CD4-positive, alpha-beta memory T cell (primary cell): ENCODE measurements around the gene FBXL17. TPM values are rescaled to one million over a fixed set of nuclear protein-coding genes. Genes with fewer than 3 reads are reported as not detected.

Experiments
- CTCF ChIA-PET: fragments of 350-600 bp; sonication (Branson Sonifier 250); formaldehyde crosslinking; loops from one replicate; lab custom pipeline; 2021; ENCODE audit warnings: inconsistent platforms; ENCODE audit not compliant: partially characterized antibody; lab: Charles Lee
- POLR2A ChIA-PET: fragments of 350-600 bp; sonication (Branson Sonifier 250); formaldehyde crosslinking; loops from one replicate; lab custom pipeline; 2021; ENCODE audit not compliant: partially characterized antibody; lab: Charles Lee
- DNase-seq, 5 donors: peaks; one replicate each; pipeline versions ENCODE4 v3.0.0 to v3.0.0-alpha.2; 2020 to 2022; ENCODE audit warnings: mixed read lengths in 1 of 5
- H3K27ac ChIP-seq: one replicate; pipeline ENCODE4 v1.7.0; 2013; ENCODE audit warnings: low read depth, low read length
- H3K27me3 ChIP-seq: 2 replicates; pipeline ENCODE4 v1.7.0; 2013; ENCODE audit warnings: mild to moderate bottlenecking, low read length, moderate library complexity; ENCODE audit not compliant: insufficient read depth
- H3K36me3 ChIP-seq: 2 replicates; pipeline ENCODE4 v1.7.0; 2013; ENCODE audit warnings: mild to moderate bottlenecking, low read length, moderate library complexity; ENCODE audit not compliant: insufficient read depth
- H3K4me1 ChIP-seq: 2 replicates; pipeline ENCODE4 v1.7.0; 2013; ENCODE audit warnings: mild to moderate bottlenecking, low read length, moderate library complexity; ENCODE audit not compliant: insufficient read depth
- H3K4me3 ChIP-seq, 2 donors: one replicate each; pipeline ENCODE4 v1.7.0; 2013; ENCODE audit warnings: low read length in 2 of 2, mild to moderate bottlenecking in 1 of 2
- H3K9me3 ChIP-seq, 2 donors: one replicate each; pipeline ENCODE4 v1.7.0; 2013; ENCODE audit warnings: low read length in 2 of 2, control low read depth in 1 of 2; ENCODE audit not compliant: control insufficient read depth in 1 of 2
- H3K27ac Mint-ChIP-seq, 7 donors: one replicate each; pipeline ENCODE4 v1.8.0; 2020 to 2021; ENCODE audit warnings: mixed read lengths in 7 of 7, mild to moderate bottlenecking in 6 of 7, inconsistent platforms in 3 of 7, moderate library complexity in 3 of 7
- H3K27me3 Mint-ChIP-seq, 2 donors: one replicate each; pipeline ENCODE4 v1.8.0; 2020 to 2021; ENCODE audit warnings: mixed read lengths in 2 of 2
- H3K36me3 Mint-ChIP-seq, 2 donors: one replicate each; pipeline ENCODE4 v1.8.0; 2020 to 2021; ENCODE audit warnings: mixed read lengths in 2 of 2, inconsistent platforms in 1 of 2, mild to moderate bottlenecking in 1 of 2
- H3K4me1 Mint-ChIP-seq, 4 donors: one replicate each; pipeline ENCODE4 v1.8.0; 2020 to 2021; ENCODE audit warnings: mixed read lengths in 4 of 4, mild to moderate bottlenecking in 1 of 4
- H3K4me3 Mint-ChIP-seq, 8 donors: one replicate each; pipeline ENCODE4 v1.8.0; 2020 to 2021; ENCODE audit warnings: mixed read lengths in 8 of 8, mild to moderate bottlenecking in 7 of 8, moderate library complexity in 6 of 8, inconsistent platforms in 3 of 8
- H3K9me3 Mint-ChIP-seq, 8 donors: one replicate each; pipeline ENCODE4 v1.8.0; 2020 to 2021; ENCODE audit warnings: mixed read lengths in 8 of 8, mild to moderate bottlenecking in 5 of 8, inconsistent platforms in 3 of 8, moderate library complexity in 1 of 8
- intact Hi-C: fragments of 100-400 bp; cut with micrococcal nuclease; formaldehyde crosslinking; loops from one replicate; pipeline ENCODE4 v1.15.1; 2023
- polyA plus RNA-seq, 2 donors: library from polyadenylated mRNA; unstranded; fragments of 300-500 nt; fragmentation: Illumina TruSeq; gene quantifications; one replicate each; pipeline ENCODE4 v1.2.3, GENCODE V29; 2021
- total RNA-seq, 2 experiments: library from RNA; stranded (reverse); gene quantifications; one replicate each; pipeline ENCODE4 v1.2.3, GENCODE V29; 2021

Gene FBXL17
- total and polyA plus RNA-seq, 4 experiments from 2014 or later = 7.1 to 27.5 (median 16.8) TPM

DNA sequence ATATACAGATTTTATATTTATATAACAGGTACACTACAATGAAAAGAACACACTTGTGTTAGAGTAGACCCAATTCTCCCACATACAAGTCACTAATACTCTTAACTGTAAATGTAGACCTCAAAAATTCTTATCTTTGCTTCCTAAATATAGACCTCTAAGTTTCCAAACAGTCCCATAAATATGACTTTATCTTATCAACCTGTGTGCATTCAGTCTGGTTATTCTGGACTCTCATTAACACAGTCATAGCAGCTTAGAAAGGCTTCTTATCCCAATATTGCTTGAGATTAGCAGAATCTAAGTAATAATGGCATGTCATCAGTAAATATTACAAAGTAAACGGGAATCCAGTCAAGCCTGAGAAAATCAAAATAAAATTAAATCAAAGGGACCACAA is 161.1 kb downstream of the FBXL17 start:
- Histone ChIP-seq H3K36me3 (no peaks in the 10 kb centered on the region), H3K4me1 (no peaks in the 10 kb centered on the region), H3K4me3 (no peak overlapping the region), H3K9me3 (no peaks in the 10 kb centered on the region), H3K27ac (no peak overlapping the region), H3K27me3 (no peaks in the 10 kb centered on the region)
- H3K27me3 Mint-ChIP-seq = no peaks in the 10 kb centered on the region
- intact Hi-C loops = no loop called here
- ChIA-PET POLR2A (no interaction called here), CTCF (no interaction called here)
- peaks cover 0 to 3% (median 1%) of the 10 kb centered on the region in 4 donors for H3K4me1 Mint-ChIP-seq
- H3K4me3 Mint-ChIP-seq = no peak overlapping the region
- DNase-seq = no peak
- peaks cover 53 to 72% of the 10 kb centered on the region in 2 donors for H3K36me3 Mint-ChIP-seq
- peaks cover 3 to 23% (median 7%) of the 10 kb centered on the region in 8 donors for H3K9me3 Mint-ChIP-seq
- H3K27ac Mint-ChIP-seq = no peak overlapping the region

DNA sequence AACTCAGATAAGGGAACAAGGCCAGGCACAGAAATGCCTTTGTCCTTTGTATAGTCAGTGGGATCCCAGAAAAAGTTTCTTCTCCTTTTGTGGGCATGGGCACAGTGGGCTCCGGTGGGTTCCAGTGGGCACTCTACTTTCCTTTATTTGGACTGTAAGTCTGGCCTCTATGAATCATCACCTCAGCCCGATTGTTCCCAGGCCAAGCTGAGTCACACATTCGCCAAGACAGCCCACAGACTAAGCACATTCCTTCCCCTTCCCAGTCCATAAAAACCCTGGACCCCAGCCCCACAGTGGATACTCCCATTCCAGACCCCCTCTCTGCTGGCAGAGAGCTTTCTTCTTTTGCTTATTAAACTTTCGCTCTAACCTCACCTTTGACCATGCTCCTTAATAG is 165.0 kb downstream of the FBXL17 start:
- H3K27me3 ChIP-seq = no peaks in the 10 kb centered on the region
- H3K36me3 ChIP-seq = no peaks in the 10 kb centered on the region
- DNase-seq = no peak
- CTCF ChIA-PET = no interaction called here
- H3K4me3 ChIP-seq = no peak overlapping the region
- H3K4me1 Mint-ChIP-seq = no peaks in the 10 kb centered on the region
- peaks cover 45 to 67% of the 10 kb centered on the region in 2 donors for H3K36me3 Mint-ChIP-seq
- no peak overlapping the region for H3K27ac ChIP-seq
- H3K9me3 ChIP-seq = no peaks in the 10 kb centered on the region
- POLR2A ChIA-PET = no interaction called here
- intact Hi-C loops = no loop called here
- H3K9me3 Mint-ChIP-seq = peaks cover 5 to 23% (median 13%) of the 10 kb centered on the region in 8 donors
- no peaks in the 10 kb centered on the region for H3K27me3 Mint-ChIP-seq
- H3K4me3 Mint-ChIP-seq = no peak overlapping the region
- H3K4me1 ChIP-seq = no peaks in the 10 kb centered on the region
- H3K27ac Mint-ChIP-seq = peak overlapping the region in 1 of 7 donors; percentile 29

DNA sequence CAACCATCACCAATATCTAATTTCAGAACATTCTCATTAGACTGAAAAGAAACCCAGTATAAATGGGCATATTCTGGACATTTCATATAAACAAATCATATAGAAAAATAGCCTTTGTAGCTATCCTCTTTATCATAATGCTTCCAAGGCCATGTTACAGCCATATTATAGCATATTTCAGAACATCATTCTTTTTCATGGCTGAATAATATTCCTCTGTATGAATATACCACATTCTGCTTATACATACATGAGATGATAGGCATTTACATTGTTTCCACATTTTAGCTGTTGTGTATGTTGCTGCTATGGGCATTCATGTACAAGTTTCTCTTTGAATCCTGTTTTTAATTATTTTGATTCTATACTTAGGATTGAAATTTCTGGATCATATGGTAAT is 167.0 kb downstream of the FBXL17 start:
- CTCF ChIA-PET = no interaction called here
- intact Hi-C loops = no loop called here

DNA sequence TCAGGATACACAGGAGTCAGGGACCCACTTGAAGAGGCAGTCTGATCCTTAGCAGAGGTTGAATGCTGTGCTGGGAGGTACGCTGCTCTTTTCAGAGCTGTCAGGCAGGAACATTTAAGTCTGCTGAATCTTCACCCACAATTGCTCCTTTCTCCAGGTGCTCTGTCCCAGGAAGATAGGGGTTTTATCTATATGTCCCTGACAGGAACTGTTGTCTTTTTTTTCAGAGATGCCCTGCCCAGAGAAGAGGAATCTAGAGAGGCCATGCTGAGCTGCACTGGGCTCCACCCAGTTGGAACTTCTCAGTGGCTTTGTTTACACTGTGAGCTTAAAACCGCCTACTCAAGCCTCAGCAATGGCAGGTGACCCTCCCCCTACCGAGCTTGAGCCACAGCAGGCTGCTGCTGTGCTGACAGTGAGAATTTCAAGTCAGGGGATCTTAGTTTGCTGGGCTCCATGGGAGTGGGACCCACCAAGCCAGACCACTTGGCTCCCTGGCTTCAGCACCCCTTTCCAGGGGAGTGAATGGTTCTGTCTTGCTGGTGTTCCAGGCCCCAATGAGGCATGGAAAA is 169.0 kb downstream of the FBXL17 start:
- Mint-ChIP-seq H3K4me3 (no peak overlapping the region), H3K27ac (no peak overlapping the region), H3K4me1 (peaks cover 0 to 2% (median under 1%) of the 10 kb centered on the region in 4 donors), H3K9me3 (peaks cover 3 to 20% (median 11%) of the 10 kb centered on the region in 8 donors), H3K36me3 (peaks cover 22 to 39% of the 10 kb centered on the region in 2 donors), H3K27me3 (no peaks in the 10 kb centered on the region)
- Histone ChIP-seq H3K36me3 (no peaks in the 10 kb centered on the region), H3K4me1 (no peaks in the 10 kb centered on the region), H3K9me3 (no peaks in the 10 kb centered on the region), H3K27ac (no peak overlapping the region), H3K4me3 (no peak overlapping the region), H3K27me3 (no peaks in the 10 kb centered on the region)
- ChIA-PET POLR2A (no interaction called here), CTCF (no interaction called here)
- DNase-seq = no peak
- intact Hi-C loops = no loop called here

More for the DNA sequence above, 167.0 kb downstream of the FBXL17 start:
- Mint-ChIP-seq H3K27me3 (no peaks in the 10 kb centered on the region), H3K9me3 (peaks cover 3 to 22% (median 12%) of the 10 kb centered on the region in 8 donors), H3K4me1 (no peaks in the 10 kb centered on the region), H3K27ac (no peak overlapping the region), H3K4me3 (no peak overlapping the region), H3K36me3 (peaks cover 32 to 52% of the 10 kb centered on the region in 2 donors)
- Histone ChIP-seq H3K27ac (no peak overlapping the region), H3K4me3 (no peak overlapping the region), H3K9me3 (no peaks in the 10 kb centered on the region), H3K27me3 (no peaks in the 10 kb centered on the region), H3K36me3 (no peaks in the 10 kb centered on the region), H3K4me1 (no peaks in the 10 kb centered on the region)
- POLR2A ChIA-PET = no interaction called here
- no peak for DNase-seq

- intact Hi-C loops = no loop called here
- POLR2A ChIA-PET = no interaction called here
- Mint-ChIP-seq H3K9me3 (peaks cover 0 to 6% (median 0%) of the 10 kb centered on the region in 8 donors), H3K27ac (peak overlapping the region in 2 of 7 donors; percentile 53 to 75), H3K4me1 (peaks cover 4 to 8% (median 6%) of the 10 kb centered on the region in 4 donors), H3K4me3 (no peak overlapping the region), H3K27me3 (no peaks in the 10 kb centered on the region), H3K36me3 (no peaks in the 10 kb centered on the region)
- no peak for DNase-seq
- H3K4me1 ChIP-seq = no peaks in the 10 kb centered on the region
- H3K27ac ChIP-seq = no peak overlapping the region
- H3K4me3 ChIP-seq = no peak overlapping the region
- H3K36me3 ChIP-seq = no peaks in the 10 kb centered on the region
- no peaks in the 10 kb centered on the region for H3K9me3 ChIP-seq
- CTCF ChIA-PET = no interaction called here
- no peaks in the 10 kb centered on the region for H3K27me3 ChIP-seq
Measured at GRCh38 chr5:108206707-108207106, 175.2 kb downstream of the FBXL17 start.

DNA sequence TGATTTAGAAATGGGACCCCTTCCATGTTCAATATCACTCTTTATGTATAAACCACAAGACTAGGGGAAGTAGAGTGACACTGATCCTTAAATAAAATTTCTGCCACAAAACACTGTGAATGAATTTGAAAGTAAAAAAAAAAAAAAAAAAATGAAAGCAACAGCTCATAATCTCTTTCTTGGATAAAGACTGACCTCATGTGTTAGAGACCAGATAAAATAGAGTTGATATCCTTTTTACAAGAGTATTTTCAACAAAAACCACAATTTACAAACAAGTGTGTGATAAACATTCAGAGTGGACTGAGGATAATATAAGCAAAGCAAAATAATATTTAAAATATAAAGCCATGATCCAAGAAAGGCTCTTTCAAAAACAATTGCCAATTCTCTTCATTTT is 180.2 kb downstream of the FBXL17 start:
- Histone ChIP-seq H3K36me3 (no peaks in the 10 kb centered on the region), H3K27ac (no peak overlapping the region), H3K4me3 (no peak overlapping the region), H3K9me3 (no peaks in the 10 kb centered on the region), H3K27me3 (no peaks in the 10 kb centered on the region), H3K4me1 (no peaks in the 10 kb centered on the region)
- intact Hi-C loops = no loop called here
- H3K27me3 Mint-ChIP-seq = no peaks in the 10 kb centered on the region
- CTCF ChIA-PET = no interaction called here
- H3K36me3 Mint-ChIP-seq = peaks cover 0 to 1% of the 10 kb centered on the region in 2 donors
- no peak overlapping the region for H3K4me3 Mint-ChIP-seq
- no peak for DNase-seq
- no peaks in the 10 kb centered on the region for H3K9me3 Mint-ChIP-seq
- H3K27ac Mint-ChIP-seq = no peak overlapping the region
- POLR2A ChIA-PET = interaction anchor here (0.7 kb wide), 1 partner anchor 12 kb away, joined by 3 read pairs; no protein-coding TSS in a partner anchor
- peaks cover 4 to 5% (median 5%) of the 10 kb centered on the region in 4 donors for H3K4me1 Mint-ChIP-seq

- Mint-ChIP-seq H3K4me1 (peaks cover 0 to 5% (median under 1%) of the 10 kb centered on the region in 4 donors), H3K27ac (no peak overlapping the region), H3K4me3 (no peak overlapping the region), H3K27me3 (no peaks in the 10 kb centered on the region), H3K36me3 (peaks cover 1 to 4% of the 10 kb centered on the region in 2 donors), H3K9me3 (no peaks in the 10 kb centered on the region)
- no peak for DNase-seq
- ChIA-PET POLR2A (no interaction called here), CTCF (no interaction called here)
- no peaks in the 10 kb centered on the region for H3K36me3 ChIP-seq
- H3K27ac ChIP-seq = no peak overlapping the region
- no peaks in the 10 kb centered on the region for H3K27me3 ChIP-seq
- no peaks in the 10 kb centered on the region for H3K9me3 ChIP-seq
- H3K4me1 ChIP-seq = no peaks in the 10 kb centered on the region
- intact Hi-C loops = no loop called here
- no peak overlapping the region for H3K4me3 ChIP-seq
Measured at GRCh38 chr5:108196276-108196675, 185.6 kb downstream of the FBXL17 start.
